HG03280 (cell line): Measurements from ENCODE around the gene SSR1.
"Not testable (repeated sequence)": the region's sequence is repeated elsewhere in the genome, so short reads cannot be mapped to it uniquely, and the experiment has no call there.

Experiments
- ATAC-seq: cut with Tn5 transposase; IDR thresholded peaks from one replicate; pipeline ENCODE4 v1.9.1; 2021; ENCODE audit warnings: mild to moderate bottlenecking, moderate library complexity; ENCODE audit not compliant: unreplicated experiment

Gene SSR1

DNA sequence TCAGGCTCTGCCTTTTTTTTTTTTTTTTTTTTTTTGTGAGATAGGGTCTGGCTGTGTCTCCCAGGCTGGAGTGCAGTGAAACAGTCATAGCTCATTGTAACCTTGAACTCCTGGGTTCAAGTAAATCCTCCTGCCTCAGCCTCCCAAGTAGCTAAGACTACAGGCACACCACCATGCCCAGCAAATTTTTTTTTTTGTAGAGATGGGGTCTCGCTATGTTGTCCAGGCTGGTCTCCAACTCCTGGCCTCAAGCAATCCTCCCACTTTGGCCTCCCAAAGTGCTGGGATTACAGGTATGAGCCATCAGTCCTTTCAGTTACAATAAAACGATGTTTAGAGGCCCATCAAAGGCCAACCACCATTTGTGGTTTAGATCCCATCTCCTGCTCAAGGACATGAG is 6.4 kb upstream of the SSR1 start:
- not testable (repeated sequence) for ATAC-seq

DNA sequence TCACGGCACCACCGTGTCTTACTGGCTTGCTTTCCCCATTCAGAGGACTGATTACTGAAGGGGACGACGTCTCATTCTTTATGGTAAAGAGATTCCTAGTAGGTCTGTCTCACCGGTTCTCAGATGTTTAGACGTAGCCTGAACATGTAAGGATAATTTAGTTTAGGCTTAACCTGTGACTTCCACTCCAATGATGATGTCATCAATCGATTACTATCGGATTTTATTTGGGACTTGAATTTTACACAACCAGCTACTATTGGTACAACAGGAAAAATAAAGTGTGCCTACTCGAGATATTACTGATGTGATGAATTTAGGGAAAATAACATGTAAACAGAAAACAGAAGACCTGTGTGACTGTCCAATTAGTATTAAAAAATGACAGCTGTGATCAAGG is 4.5 kb upstream of the SSR1 start:
- no peak for ATAC-seq

DNA sequence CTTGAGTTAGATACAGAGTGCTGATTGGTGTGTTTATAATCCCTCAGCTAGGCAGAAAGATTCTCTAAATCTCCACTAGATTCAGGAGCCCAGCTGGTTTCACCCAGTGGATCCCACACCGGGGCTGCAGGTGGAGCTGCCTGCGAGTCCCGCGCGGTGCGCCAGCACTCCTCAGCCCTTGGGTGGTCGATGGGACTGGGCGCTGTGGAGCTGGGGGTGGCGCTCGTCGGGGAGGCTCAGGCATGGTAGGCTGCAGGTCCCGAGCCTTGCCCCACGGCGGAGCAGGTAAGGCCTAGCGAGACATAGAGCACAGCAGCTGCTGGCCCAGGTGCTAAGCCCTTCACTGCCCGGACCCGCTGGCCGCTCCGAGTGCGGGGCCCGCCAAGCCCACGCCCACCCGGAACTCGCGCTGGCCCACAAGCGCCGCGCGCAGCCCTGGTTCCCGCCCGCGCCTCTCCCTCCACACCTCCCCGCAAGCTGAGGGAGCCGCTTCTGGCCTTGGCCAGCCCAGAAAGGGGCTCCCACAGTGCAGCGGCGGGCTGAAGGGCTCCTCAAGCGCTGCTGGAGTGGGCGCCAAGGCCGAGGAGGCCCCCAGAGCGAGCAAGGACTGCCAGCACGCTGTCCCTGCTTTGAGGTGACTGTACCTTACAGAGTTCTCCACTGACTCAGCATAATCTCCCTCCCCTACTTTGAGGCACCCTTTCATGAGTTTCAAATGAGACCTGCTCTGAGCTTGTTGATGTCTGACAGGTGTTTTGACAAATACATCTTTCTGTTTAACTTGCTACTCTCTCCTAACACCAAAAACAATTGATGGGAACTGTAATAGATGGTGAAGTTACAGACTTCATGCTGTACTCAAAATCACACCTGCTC is 3.9 kb upstream of the SSR1 start:
- ATAC-seq, result no peak

DNA sequence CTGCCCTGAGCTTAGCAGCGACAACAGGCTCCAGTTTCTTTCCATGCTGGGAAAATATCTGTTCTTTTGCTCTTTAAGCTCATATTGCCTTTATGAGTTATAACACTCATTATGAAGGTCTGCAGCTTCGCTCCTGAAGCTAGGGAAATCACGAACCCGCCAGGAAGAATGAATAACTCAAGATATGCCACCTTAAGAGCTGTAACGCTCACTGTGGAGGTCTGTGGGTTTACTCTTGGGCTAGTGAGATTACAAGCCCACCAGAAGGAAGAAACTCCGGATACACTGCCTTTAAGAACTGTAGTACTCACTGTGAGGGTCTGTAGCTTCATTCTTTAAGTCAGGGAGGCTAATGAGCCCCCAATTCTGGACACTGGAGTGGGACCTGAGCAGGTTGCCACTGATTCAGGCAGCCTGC is 3.0 kb upstream of the SSR1 start:
- ATAC-seq, result no peak

DNA sequence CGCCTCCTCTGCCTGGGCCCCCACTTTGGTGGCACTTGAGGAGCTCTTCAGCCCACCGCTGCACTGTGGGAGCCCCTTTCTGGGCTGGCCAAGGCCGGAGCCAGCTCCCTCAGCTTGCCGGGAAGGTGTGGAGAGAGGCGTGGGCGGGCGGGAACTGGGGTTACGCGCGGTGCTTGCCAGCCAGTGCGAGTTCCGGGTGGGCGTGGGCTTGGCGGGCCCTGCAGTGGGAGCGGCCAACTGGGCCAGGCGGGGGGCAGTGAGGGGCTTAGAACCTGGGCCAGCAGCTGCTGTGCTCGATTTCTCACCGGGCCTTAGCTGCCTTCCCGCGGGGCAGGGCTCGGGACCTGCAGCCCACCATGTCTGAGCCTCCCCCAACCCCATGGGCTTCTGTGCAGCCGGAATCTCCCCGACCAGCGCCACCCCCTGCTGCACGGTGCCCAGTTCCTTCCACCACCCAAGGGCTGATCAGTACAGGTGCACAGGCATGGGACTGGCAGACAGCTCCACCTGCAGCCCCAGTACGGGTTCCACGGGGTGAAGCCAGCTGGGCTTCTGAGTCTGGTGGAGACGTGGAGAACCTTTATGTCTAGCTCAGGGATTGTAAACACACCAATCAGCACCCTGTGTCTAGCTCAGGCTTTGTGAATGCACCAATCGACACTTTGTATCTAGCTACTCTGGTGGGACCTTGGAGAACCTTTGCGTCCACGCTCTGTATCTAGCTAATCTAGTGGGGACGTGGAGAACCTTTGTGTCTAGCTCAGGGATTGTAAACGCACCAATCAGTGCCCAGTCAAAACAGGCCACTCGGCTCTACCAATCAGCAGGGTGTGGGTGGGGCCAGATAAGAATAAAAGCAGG is 2.3 kb upstream of the SSR1 start:
- ATAC-seq, result not testable (repeated sequence)

DNA sequence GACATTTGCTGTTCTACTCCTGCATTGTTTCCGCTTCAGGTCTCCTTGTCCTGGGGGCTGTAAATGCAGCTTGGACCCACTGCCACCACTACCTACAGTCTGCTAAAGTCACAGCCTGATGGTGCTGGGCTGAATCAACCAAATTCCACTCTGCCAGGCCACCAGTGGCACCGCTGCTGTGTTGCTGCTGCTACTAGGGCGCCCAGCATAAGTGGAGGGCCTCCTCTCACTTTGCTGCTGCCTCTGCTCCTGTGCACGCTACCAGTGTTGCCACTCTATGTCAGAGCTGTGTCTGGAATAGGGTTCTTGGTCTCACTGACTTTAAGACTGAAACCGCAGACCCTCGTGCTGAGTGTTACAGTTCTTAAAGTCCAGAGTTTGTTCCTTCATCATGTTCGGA is 1.4 kb upstream of the SSR1 start:
- ATAC-seq, result no peak

DNA sequence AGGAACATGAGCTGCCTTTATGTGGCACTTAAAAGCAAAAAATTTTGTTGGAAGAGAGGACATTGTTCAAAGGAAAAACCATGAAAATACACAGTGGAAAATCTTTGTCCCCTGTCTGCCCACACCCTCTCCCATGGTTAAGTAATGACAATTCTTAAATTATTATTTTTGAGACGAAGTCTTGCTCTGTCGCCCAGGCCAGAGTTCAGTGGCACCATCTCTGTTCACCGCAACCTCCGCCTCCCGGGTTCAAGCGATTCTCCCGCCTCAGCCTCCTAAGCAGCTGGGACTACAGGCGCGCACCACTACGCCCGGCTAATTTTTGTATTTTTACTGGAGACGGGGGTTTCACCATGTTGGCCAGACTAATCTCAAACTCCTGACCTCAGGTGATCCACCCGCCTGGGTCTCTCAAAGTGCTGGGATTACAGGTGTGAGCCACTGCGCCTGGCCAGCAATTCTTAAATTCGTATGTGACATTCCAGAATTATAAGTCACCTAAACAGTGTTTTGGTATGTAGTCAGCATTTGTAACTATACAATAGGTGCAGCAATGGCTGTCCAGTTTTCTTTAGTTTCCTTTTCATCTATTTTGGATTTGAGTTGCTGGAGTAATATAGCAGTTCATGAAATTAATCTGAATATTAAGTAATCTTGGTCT is 636 bp upstream of the SSR1 start:
- ATAC-seq, result no peak

DNA sequence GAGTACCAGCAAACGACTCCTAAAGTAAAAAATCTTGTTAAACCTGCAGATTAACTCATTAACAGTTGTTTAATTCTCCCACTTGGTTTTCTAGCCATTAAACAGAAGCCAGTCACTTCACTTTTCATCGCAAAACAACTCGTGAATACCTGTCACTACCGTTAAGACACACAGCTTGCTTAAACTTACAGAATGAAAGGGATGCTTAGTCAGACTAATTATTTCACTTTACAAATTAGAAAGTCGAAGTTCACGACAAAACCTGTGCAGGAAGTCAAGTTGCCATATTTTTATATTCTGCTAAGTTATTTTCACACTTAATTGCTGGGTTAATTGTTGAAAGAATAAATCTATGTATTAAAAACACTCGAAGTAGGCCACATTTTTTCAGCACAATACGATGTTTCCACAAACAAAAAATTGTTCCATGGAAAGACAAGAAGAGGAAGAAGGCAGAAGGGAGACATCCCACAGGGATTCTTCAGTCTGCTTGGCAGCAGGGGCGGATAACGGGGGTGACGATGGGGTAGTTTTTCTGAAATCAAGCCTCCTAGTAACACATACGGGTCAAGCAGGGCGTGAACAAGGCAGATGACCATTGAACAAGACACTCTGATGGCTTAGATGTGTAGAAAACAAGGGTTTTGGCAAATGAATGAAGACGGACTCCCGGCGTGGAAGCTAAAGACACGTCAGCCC is 933 bp downstream of the SSR1 start:
- no peak for ATAC-seq

DNA sequence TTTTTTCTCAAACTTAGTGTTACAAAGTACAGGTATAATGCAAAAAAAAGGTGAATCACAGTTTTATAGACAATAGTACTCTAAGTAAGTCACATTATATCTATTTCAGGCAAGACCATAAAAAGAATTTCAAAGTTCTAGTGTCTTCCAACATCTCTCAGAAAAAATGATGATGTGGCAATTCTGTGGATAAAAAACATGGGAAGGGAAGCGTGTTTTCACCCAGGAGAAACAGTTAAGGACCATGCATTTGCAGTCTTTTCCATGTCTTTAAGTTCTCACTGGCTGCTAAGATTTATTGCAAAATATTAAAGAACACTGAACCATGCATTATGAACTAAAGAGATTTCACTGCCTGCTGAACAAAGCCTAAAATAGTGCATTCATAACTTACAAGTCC is 1.8 kb downstream of the SSR1 start:
- ATAC-seq, result no peak

DNA sequence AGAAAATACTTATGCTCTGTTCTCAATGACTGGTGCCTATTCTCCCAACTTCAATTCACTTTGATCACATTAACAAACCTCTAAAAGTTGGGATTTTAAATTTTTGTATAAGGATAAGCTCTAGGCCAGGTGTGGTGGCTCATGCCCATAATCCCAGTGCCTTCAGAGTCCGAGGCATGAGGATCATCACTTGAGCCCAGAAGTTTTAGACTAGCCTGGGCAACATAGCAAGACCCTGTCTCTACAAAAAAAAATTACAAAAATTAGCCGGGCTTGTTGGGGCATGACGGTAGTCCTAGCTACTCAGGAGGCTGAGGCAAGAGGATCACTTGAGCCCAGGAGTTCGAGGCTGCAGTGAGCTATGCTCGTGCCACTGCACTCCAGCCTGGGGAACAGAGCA is 3.9 kb downstream of the SSR1 start:
- ATAC-seq, result no peak

DNA sequence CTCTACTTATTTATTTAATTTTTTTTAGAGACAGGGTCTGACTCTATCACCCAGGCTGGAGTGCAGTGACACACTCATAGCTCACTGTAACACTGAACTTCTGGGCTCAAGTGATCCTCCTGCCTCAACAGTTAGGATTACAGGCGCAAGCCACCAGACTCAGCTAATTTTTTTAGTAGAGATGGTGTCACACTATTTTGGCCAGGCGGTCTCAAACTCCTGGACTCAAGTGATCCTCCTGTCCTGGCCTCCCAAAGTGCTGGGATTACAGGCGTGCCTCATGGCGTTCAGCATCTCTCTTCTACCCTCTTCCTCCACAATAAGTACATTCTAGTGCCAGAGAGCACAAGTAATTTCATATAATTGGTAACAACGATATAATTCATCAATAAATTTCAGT is 5.5 kb downstream of the SSR1 start:
- ATAC-seq, result no peak

DNA sequence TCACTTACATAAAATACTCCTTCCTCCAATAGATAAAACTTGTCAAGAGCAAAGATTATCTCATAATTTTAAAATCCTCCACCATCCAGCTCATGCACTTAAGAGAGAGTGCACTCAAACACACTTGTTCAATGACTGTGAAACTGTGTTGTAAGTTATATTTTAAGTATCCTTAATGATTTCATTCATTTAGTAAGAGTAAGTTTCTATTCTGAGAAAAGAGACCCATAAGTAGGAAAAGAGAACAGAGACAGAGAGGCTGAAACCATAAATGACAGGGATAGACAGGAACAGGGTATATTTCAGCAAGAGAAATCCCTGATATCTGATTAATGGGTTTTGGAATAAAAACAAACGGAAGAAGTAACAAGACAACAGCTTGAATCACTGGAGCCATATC is 8.2 kb downstream of the SSR1 start:
- ATAC-seq, result no peak

DNA sequence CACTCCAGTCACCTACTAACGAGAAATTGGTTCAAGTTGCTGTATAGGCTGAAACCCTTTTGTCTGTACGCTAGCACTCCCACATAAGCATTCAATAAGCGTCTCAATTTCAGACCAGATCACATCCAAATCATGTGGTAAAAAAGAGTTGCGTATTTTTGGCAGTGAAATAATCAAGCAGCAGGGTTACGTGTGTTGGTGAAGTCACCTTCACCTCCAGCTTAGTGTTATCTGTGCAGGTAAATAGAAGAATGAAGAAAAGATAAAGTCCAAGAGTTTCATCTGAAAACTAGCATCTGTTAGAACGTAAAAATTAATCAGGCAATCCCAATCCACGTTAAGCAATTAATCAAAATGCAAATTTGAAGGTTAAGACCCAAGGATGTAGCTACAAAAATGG is 11.3 kb downstream of the SSR1 start:
- no peak for ATAC-seq

DNA sequence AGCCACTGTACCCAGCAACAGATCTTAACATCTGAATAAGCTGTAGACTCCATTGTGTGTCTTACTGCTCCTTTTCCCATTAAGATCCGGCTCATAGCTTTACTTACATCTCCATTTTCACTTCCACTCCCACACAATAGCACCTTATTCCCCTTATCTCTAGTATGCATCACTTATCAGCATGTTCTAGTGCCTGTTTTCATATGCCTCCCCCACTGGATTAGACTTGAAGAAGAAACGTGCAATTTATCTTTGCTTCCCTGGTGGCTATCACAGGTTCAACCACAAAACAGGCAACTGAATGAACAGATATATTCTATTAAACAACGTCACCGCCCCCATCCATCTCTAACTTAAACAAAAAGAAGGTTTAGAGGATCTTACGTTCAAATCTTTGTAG is 12.1 kb downstream of the SSR1 start:
- no peak for ATAC-seq

DNA sequence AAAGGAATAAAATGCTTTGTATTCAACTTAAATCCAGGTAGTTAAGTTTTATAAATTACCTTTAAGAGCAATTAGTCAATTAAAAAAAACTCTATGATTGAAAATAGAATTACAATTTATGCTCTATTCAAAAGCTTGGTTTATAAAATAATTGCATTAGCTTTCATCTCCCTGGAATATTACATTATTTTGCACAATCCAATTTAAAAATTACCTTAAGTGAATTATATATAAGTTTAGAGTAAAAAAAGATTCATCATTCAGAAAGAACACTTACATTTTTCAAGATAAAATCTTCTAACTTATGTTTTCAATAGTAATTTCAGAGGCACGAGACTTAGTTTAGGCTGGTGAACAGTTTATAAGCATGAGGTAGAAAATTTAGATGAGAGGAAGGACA is 14.9 kb downstream of the SSR1 start:
- no peak for ATAC-seq

DNA sequence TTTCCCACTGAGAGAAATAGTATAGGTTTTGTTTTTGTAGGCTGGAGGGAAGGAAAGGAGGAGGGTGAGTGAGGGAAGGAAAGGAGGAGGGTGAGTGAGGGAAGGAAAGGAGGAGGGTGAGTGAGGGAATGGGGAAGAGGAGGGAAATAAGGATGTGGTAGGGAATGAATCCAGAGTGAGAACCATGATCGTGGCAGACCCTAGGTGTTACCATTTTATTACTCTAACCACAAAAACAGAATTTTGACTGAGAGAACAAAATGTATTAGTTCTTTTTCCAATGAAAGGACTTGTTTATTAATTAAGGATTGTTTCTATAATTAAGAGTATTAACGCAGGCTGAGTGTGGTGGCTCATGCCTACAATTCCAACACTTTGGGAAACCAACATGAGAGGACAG is 16.4 kb downstream of the SSR1 start:
- no peak for ATAC-seq

DNA sequence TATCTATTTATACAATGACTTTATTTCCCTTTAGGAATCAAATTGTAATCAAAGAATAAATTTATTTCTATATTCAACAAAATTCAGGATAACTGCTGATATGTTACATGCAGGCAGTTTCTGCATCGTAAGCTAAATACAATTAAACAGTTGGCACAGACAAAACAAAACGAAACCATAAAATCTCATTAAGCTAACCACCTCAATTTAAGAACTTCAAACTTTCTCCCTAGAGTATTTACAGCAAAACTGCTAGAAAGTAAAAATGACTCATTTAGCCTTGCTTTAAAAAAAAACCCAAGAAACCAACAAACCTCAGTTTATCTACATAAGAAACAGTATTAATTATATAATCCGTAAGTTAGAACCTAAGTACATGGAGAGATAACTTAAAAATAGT is 17.1 kb downstream of the SSR1 start:
- ATAC-seq, result no peak

DNA sequence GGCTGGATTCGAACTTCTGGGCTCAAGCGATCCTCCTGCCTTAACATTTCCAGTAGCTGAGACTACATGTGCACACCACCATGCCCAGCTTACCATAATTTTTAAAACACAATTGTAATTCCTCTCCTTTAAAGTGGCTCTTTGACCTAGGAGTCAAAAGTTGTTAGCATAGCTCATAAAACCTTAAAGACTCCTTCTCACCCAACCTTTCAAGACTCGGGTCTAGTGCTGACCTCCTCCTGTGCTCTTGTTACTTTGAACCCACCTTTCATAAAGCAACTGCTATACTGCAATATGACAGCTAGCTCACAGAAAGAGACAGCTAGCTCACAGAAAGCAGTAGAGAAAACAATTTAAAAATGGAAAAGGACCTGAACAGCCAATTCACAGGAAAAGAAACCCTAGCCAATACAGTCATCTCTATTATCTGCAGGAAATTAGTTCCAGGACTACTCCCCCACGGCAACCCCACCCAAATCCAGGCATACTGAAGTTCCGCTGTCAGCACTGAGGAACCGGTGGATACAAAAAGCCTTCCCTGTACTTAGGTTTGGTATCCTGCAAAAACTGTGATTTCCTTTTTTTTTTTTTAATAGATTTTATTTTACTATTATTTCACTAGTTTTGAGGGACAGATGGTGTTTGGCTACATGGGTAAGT is 20.3 kb downstream of the SSR1 start:
- no peak for ATAC-seq

DNA sequence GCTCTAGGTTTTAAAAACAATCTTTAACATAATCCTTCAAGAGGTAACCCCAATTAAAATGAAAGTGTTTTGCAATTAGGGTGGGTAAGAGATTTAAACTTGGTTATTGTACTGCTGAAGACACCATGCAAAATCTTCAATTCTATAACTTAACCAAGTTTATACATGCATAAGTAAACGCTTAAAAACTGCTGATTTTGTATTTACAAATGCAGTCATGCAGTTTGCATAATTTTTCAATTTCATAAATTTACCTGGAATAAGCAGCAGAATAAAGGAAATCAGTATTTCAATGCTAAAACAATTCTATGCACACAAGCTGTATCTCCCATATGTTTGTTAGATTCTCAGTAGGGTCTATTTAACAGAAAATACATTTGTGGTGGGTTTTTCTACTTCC is 22.9 kb downstream of the SSR1 start:
- ATAC-seq, result no peak

DNA sequence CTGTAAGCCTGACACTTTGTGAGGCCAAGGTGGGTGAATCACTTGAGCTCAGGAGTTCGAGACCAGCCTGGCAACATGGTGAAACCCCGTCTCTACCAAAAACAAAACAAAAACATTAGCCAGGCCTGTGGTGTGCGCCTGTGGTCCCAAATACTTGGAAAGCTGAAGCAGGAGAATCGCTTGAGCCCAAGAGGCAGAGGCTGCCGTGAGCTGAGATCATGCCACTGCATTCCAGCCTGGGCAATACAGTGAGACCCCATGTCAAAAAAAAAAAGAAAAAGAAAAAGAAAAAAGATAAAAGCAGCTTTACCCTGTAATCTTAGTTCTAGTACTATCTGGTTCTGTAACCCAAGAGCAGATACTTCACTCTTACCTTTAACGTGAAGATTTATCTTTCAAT is 27.6 kb downstream of the SSR1 start:
- ATAC-seq, result no peak

DNA sequence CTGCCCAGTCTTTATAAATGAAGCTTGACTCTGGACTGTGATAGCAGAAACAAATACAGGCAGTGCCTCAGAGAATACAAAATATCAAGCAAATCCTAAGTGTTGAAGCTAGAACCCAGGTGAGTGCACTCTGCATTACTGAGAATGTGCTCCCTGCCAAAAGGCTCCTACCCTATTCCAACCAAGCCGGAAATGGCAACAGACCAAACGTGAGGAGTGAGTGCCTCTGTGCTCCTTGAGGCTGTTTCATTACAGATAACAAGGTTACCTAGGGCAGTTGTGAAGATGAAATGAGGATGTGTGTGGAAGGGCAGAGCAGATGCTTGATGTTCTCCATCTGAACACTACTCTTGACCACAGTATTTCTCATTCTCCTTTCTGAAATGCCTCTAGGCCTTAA is 29.3 kb downstream of the SSR1 start:
- no peak for ATAC-seq
